Skeletal muscle satellite cell (primary cell): ENCODE measurements around the gene SMIM11.
"Not testable (repeated sequence)": the region's sequence is repeated elsewhere in the genome, so short reads cannot be mapped to it uniquely, and the experiment has no call there.

Experiments
- H3K27me3 ChIP-seq: 2 replicates; pipeline ENCODE4 v1.7.0; 2013; ENCODE audit warnings: low read length; ENCODE audit not compliant: control insufficient read depth, insufficient read depth
- H3K36me3 ChIP-seq: 2 replicates; pipeline ENCODE4 v1.7.0; 2013; ENCODE audit warnings: mild to moderate bottlenecking, control low read depth, low read length; ENCODE audit not compliant: insufficient read depth
- H3K4me1 ChIP-seq: 2 replicates; pipeline ENCODE4 v1.7.0; 2013; ENCODE audit warnings: low read length; ENCODE audit not compliant: control insufficient read depth, insufficient read depth
- H3K4me2 ChIP-seq: 2 replicates; pipeline ENCODE4 v1.7.0; 2013; ENCODE audit warnings: mild to moderate bottlenecking, low read length
- H3K4me3 ChIP-seq: 2 replicates; pipeline ENCODE4 v1.7.0; 2013; ENCODE audit warnings: low read length
- H3K9ac ChIP-seq: 2 replicates; pipeline ENCODE4 v1.7.0; 2013; ENCODE audit warnings: mild to moderate bottlenecking, low read depth, low read length, moderate library complexity
- H3K9me3 ChIP-seq: replicated peaks from 2 replicates; pipeline ENCODE4 v1.7.0; 2013; ENCODE audit warnings: mild to moderate bottlenecking, control low read depth, low read length

SMIM11 gene

GRCh38 chr21:34427339-34427738 lies 52.0 kb downstream of the SMIM11 start:
- not testable (repeated sequence) for H3K4me3 ChIP-seq, H3K36me3 ChIP-seq, H3K4me2 ChIP-seq, H3K4me1 ChIP-seq, H3K27me3 ChIP-seq, H3K9ac ChIP-seq, H3K9me3 ChIP-seq

DNA sequence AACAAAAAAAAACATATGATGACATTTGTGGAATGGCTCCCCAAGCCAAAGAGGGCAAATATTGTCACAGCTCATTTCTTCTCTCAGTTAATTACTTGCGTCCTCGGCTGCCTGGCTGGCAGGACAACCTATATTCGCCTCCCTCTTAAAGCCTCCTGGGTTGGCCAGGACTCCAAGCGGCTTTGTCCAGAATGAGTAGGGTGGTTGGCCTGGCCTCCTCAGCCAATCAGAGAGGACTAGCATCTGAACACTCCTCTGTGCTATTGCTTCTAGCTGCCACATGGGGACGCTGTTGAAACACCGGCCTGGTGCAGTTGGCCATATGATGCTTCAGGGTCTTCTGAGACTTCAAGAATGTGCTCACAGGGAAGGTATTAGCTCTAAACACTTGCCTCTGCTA lies 53.1 kb downstream of the SMIM11 start:
- H3K9ac ChIP-seq, H3K4me3 ChIP-seq, H3K36me3 ChIP-seq, H3K27me3 ChIP-seq, H3K4me2 ChIP-seq, H3K4me1 ChIP-seq, H3K9me3 ChIP-seq: not testable (repeated sequence)

DNA sequence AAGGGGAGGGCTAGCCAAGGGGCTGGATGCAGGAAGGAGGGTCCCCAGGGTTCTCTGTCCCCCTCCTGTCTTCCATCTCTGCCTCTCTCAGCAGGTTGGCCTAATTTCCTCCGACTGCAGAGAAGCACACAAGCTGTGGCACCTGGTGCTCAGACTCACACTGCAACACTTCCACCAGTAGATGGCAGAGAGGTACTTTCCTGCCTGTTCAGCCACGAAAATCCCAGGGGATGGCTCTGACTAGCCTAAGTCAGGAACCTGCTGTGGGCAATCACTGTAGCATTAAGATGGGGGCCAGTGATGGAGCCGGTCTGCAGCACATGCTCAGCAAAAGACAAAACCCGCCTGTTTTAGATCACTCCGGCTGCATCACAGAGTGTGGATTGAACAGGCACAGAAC lies 54.4 kb downstream of the SMIM11 start:
- not testable (repeated sequence) for H3K9me3 ChIP-seq, H3K4me3 ChIP-seq, H3K4me2 ChIP-seq, H3K27me3 ChIP-seq, H3K9ac ChIP-seq, H3K36me3 ChIP-seq, H3K4me1 ChIP-seq
